AG10803 (cell line): ENCODE results near the gene SLC8A2.

Source experiments
- DNase-seq: peaks from one replicate; pipeline ENCODE4 v3.0.0; 2010; ENCODE audit warnings: low read depth
- H3K4me3 ChIP-seq: 2 replicates; pipeline ENCODE4 v1.5.1; 2011; ENCODE audit warnings: mild to moderate bottlenecking, low read length, control low read depth
- TF ChIP-seq, protein P1 (sequence below): conservative IDR thresholded peaks from 2 replicates; pipeline ENCODE4 v1.5.1; 2011; ENCODE audit warnings: mild to moderate bottlenecking, low read length, control low read depth, inconsistent platforms

The SLC8A2 gene

DNA sequence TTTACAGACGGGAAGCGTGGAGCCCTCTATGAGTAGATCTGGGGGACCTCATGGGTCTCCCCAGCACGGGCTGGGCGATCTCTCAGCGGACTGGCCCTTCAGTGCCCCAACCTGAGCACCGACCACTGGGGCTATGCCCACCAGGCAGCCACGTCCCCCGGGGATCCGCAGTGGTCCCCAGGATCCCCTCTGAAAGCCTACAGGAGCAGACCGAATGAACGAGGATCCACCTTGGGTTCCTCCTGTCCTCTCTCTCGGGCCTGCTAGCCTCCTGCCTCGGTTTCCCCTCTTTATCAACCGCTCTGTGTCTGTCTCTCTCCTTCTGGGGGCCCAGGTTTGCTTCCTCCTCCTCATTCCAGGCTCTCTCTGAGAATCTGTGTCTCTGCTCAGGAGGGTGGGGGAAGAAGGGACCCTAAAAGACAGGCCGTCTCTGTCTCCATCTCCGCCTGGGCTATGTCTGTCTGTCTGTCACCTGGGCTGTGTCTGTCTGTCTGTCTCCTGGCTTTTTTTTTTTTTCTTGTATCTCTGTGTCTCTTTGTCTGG, 50.4 kb downstream of the SLC8A2 start:
- TF ChIP-seq, protein P1, sequence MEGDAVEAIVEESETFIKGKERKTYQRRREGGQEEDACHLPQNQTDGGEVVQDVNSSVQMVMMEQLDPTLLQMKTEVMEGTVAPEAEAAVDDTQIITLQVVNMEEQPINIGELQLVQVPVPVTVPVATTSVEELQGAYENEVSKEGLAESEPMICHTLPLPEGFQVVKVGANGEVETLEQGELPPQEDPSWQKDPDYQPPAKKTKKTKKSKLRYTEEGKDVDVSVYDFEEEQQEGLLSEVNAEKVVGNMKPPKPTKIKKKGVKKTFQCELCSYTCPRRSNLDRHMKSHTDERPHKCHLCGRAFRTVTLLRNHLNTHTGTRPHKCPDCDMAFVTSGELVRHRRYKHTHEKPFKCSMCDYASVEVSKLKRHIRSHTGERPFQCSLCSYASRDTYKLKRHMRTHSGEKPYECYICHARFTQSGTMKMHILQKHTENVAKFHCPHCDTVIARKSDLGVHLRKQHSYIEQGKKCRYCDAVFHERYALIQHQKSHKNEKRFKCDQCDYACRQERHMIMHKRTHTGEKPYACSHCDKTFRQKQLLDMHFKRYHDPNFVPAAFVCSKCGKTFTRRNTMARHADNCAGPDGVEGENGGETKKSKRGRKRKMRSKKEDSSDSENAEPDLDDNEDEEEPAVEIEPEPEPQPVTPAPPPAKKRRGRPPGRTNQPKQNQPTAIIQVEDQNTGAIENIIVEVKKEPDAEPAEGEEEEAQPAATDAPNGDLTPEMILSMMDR, result no peak
- DNase-seq, result no peak
- no peak overlapping the region for H3K4me3 ChIP-seq

DNA sequence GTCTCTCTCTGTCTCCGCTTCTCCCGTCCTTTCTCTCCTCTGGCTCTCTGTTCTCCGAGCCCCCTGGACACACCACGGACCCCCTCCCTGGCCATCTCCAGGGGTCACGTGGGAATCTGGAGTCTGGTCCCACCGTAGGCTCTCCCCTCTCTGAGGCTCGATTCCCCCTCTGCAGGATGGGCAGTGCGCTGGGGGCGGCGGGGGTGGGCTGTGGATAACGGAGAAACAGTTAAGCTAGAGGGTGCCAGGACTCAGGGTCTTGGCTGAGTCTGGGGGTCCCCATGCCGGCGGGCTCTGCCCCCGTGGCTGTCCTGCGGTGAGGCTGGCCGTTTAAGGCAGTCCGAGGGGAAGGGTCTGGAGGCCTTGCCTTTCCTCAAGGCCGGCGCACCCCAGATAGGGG, 51.9 kb downstream of the SLC8A2 start:
- TF ChIP-seq, protein P1, result no peak
- no peak for DNase-seq
- no peak overlapping the region for H3K4me3 ChIP-seq

DNA sequence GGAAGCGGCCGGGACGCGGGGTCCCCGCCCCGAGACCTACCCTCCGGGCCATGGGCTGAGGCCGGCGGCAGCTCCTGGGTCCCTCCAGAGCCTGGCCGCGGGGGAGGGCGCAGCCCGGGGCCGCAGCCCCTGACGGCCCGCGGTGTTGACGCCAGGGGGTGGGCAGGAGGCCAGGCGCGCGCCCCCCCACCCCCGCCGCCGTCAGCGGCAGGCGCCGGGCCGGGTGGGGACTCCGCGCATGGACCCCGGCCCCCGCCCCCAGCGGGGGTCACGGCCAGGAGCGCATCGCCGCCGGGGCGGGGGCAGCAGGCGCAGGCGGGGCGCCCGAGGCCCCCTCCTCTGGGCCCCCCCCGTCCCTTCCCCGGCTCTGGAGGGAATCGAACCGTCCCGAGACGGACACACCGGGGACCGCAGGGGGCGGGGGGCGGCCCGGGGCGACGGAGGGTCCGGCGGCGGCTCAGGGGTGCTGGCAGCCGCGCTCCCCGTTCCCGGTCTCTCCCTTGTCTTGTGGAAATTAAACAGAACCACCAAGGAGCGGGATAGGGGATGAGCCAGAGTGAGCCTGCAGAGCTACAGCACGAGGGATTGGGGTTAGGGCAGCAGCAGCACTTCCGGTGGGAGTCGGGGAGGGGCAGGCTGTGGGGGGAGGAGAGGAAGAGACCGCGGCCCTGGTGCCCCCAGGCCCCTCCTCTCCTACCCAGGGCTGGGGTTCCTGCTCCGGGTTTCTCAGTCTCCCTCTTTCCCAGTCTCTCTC, 52.5 kb downstream of the SLC8A2 start, which contains the start of gene MEIS3:
Gene MEIS3 (minus strand): TSS at position 498 of the 754 bp plus-strand sequence. CDS start 446 bp downstream, at position 52.
- H3K4me3 ChIP-seq, result peak within 1 kb of the TSS; percentile 80
- TF ChIP-seq, protein P1, result no peak
- no peak for DNase-seq

DNA sequence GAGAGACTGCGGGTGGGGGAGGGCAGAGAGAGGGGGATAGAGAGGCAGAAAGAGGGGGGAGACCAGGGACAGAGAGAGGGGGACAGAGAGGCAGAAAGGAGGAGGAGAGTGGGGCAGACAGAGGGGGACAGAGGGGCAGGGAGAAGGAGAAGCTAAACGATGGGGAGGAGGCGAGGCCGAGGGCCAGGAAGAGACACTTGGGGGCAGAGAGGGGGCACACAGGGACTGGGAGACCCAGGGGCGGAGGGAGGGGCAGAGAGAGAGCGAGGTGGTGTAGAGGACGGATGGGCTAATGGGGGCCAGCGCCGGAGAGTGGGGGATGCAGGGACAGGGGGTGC, 53.0 kb downstream of the SLC8A2 start:
- peak overlapping the region; percentile 80 for H3K4me3 ChIP-seq
- DNase-seq, result no peak
- TF ChIP-seq, protein P1, result no peak

DNA sequence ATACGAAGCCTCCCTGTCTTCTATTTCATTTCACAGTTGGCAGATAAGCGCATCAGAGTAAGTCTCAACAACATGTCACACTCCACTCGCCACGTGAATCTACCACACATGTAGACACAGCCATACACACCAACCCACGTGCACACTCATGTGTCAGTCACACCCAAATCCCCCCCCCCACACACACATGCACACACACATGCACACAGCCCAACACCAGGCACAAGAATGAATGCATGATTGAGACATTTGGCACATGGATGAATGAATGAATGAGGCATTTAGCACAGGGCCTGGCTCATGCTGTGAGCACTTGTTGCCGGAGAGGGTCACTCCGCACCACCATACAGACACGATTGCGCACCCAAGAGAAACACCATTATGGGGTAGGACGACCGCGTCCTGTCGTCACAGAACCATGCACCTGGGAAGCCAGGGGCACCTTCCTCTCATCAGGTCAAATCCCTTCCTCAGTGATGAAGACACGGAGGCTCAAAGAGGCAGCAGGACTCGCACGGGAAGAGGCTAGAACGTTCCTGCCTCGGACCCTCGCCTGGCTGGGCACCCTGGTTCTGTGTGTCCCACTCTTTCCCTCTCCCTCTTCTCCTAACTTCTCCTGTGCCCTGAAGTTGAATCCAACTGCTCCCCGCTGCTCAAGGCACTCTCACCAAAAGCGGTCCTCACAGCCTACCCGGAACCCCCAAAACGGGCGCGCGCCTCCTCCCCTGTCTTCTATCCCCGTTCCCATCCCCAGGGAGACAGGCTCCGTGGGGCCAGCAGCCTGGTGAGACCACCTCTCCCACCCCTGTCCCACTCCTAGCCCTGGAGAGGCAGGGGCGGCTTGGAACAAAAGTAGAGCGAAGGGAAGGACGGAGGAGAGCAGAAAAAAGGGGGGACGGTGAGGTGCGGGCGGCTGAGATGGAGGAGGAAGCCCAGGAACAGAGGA, 53.7 kb downstream of the SLC8A2 start:
- TF ChIP-seq, protein P1, result no peak
- H3K4me3 ChIP-seq, result peak overlapping the region; percentile 80
- DNase-seq, result no peak

DNA sequence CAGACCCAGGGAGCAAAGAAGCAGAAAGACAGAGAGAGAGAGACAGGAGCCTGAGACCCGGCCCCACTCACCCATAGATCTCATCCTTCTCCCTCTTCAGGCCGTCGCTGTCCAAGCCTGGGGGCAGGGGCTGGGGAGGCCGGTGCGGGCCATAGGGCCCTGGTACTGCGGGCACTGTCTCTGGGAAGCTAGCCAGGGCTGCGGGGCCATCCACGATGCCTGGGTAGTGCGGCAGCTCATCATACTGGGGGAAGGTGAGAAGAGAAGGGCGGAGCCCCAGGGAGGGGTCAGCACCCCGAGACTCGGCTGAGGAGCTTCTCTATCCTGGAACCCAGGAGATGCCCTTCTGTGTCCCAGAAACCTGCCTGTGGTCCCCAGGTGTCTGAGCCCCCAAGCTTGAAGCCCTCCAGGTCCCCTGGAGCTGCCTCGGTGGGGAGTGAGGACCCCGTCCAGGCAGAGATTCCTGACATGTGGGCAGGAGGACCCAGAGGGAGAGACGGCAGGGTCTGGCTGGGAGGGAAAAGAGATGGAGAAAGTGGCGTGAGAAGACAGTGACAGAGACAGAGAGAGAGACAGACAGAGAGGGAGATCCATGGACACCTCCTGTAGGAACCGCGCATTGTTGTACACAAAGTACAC, 54.5 kb downstream of the SLC8A2 start:
- H3K4me3 ChIP-seq, result peak overlapping the region; percentile 80
- TF ChIP-seq, protein P1, result no peak
- DNase-seq, result no peak
